Heart left ventricle (tissue), 13 donors: ENCODE results near the gene PGF.

Experiments
- POLR2A ChIP-seq, 2 donors: fragments of 450-650 bp; IDR thresholded peaks; one replicate each; pipeline ENCODE4 v1.6.1; 2017; ENCODE audit warnings: antibody characterized with exemption in 2 of 2, mild to moderate bottlenecking in 2 of 2, moderate library complexity in 2 of 2
- TF ChIP-seq, protein P1 (sequence below), 12 donors: fragments of 200-600 bp; sonication (generic) in 4 of 12; IDR thresholded peaks; one replicate each; pipeline versions ENCODE4 v1.5.0 to v1.8.0; 2018 to 2022; ENCODE audit warnings: antibody characterized with exemption in 12 of 12, mild to moderate bottlenecking in 5 of 12
- donor health status: ischemic (EF 13 %, LVEDD 7.1; RV severe dilation, severe dysfunction).
- donor health status: DM: no; HTN: yes; CAD: no.
- donor health status: DM: no; HTN: no; CAD: no.
- donor health status: ischemic (EF 25% LVEDD 6.9; RV normal size, moderate dysfunction).
- donor health status: ischemic (EF 25% LVEDD 5.7; RV mildly dilated, moderate dysfunction).
- donor health status: ischemic (EF 35%, LVEDD 5.7; RV mildly dilated, moderate dysfunction).
- donor health status: nonischemic (EF 11% LVEDD 7.7; RV severe dilation, severe dysfunction).
- donor health status: DM: yes; HTN: yes; CAD: no.
- donor health status: PGD.
- donor health status: ischemic (EF 29% LVEDD 5.4; RV normal size, mild dysfunction).
- donor health status: nonischemic (EF 23%, LVEDD 6.1; RV moderate dilation, normal function).

DNA sequence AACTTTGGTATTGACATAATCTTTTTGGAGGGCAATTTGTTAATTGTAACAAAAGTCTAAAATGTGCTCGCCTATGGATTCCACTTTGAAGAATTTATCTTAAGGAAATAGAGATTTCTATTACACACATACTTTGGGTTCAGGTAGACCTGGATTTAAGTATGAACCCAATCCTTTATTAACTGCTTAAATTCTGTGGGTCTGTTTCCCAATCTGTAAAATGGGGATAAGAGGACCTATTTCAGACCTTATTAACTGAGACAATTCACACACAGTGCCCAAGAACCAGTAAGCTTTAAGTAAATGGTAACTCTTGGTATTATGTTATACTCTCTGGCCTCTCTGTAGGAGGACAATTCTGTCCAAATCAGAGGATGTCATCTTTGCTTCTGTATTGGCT, 46.5 kb upstream of the PGF start:
- TF ChIP-seq, protein P1, sequence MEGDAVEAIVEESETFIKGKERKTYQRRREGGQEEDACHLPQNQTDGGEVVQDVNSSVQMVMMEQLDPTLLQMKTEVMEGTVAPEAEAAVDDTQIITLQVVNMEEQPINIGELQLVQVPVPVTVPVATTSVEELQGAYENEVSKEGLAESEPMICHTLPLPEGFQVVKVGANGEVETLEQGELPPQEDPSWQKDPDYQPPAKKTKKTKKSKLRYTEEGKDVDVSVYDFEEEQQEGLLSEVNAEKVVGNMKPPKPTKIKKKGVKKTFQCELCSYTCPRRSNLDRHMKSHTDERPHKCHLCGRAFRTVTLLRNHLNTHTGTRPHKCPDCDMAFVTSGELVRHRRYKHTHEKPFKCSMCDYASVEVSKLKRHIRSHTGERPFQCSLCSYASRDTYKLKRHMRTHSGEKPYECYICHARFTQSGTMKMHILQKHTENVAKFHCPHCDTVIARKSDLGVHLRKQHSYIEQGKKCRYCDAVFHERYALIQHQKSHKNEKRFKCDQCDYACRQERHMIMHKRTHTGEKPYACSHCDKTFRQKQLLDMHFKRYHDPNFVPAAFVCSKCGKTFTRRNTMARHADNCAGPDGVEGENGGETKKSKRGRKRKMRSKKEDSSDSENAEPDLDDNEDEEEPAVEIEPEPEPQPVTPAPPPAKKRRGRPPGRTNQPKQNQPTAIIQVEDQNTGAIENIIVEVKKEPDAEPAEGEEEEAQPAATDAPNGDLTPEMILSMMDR (IDR thresholded peaks at IDR 0.05) = no peak
- no peak for TF ChIP-seq POLR2A (IDR thresholded peaks at IDR 0.05)
